ENCODE measurements around the gene DNPH1.

Gene DNPH1

DNA sequence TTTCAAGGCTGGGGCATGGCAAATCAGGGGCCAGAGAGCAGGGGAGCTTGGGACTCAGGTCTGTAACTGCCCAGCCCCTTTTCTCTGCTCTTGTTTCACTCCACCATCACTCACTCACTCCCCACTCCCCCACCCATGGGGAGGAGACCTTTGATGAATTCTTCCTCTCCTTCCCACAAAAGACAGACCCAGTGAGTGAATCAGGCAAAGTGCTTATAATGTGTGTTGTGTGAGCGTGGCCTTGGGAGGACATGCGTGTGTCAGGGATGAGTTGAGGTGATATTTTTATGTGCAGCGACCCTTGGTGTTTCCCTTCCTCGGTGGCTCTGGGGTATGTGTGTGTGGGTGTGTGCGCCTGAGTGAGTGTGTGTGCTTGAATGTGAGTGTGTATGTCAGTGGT lies 48.3 kb downstream of the DNPH1 start:
- DNase-seq, result no peak

DNA sequence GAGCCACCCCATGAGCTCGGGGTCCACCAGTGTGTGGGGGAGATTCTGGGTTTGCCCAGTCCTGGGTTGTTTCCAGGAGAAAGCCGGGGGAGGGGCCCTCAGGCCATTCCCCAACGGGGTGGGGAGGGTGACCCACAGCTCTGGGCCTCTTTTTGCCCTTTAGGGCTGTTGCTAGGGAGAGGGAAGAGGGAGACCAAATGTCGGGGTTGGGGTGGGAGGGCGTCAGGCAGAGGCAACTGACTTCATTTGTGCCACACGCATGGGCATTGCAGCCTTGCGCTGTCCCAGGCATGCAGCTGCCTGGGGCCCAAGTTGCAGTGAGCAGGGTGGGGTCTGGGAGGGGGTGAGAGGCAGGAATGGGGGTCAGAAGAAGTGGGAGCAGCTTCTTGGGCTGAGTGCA lies 49.2 kb downstream of the DNPH1 start:
- DNase-seq, result no peak

DNA sequence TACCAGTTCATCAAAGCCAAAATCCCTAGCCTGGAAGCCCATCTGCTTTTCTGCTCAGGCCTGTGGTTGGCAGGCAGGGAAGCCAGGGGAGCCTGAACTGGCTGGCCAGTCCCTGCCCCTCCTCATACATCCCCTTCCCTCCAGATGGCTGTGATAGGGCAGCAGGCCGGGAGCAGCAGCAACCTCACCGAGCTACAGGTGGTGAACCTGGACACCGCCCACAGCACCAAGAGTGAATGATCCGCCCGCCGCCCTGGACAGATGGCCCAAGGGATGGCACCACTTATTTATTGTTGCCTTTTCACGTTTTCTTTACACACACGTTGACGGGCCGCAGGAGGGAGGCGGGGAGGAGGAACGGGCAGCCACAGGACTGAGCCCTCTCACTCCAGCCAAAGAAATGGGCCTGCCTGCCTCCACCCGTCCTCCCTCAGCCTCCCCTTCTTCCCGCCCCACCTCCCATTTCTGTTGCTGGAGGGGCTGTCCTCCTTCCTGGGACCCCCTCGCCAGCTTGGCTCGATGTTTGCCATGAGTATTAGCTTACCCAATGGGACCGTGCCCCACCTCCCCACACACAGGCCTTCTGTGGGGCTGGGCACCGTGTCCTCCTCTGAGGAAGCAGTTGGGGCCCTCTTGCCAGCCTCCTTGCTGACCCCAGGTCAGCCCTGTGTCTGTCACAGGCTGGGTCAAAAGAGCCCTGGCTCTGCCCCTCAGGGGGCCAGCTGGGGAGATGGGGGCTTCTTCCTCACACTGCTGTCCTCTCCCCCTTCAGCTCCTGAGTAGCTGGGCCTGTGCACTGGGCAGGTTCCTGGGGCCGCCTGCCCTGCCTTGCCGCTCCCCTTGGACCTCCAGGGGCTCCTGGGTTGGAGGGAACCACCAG lies 50.1 kb downstream of the DNPH1 start:
- DNase-seq, result no peak

- no peak for DNase-seq
These were observed 51.1 kb downstream of the DNPH1 start for GRCh38 chr6:43178150-43178549.

GRCh38 chr6:43176423-43176786 lies 52.9 kb downstream of the DNPH1 start:
- DNase-seq, result no peak

DNA sequence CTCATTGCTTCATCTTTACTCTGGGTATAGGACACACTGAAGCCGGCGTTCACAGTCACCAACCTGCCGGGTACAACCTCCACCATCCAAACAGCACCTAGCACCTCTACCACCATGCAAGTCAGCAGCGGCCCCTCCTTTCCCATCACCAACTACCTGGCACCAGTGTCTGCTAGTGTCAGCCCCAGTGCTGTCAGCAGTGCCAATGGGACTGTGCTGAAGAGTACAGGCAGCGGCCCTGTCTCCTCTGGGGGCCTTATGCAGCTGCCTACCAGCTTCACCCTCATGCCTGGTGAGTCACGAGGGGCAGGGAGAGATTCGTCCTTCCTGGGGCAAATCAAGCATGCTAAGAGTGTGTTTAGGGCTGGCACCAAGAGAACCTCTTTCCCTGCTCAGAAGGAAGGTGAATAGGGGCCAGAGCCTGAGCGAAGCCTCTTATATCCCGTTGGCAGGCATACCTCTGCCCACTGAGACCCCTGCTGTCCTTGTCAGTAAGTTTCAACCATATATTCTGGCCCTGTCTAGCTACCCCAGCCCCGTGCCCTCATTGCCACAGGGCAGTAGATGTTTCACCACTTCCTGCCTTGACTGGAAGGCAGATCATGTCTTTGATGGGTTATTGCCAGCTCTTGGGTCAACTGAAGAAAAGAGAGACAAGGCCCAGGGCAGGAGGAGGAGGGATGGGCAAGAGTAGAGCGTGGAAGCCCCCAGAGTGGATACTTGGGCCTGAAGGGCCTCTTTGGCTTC lies 53.4 kb downstream of the DNPH1 start:
- no peak for DNase-seq

Measured in stimulated activated CD4-positive, alpha-beta T cell treated with anti-CD3 and anti-CD28 coated beads, Interleukin-4, amount 100 ng/mL, for 4 hours (primary cell).